Loucy (cell line): ENCODE measurements around the gene ASIC4.
A peak's percentile ranks its signal among the peaks of the same experiment; 100 is the strongest.

Source experiments
- H2AFZ ChIP-seq: fragments of 200-600 bp; sonication (generic); 2 replicates; pipeline ENCODE4 v1.6.0; 2016; ENCODE audit warnings: antibody characterized with exemption, mild to moderate bottlenecking, low read length, moderate library complexity
- H3F3A ChIP-seq: fragments of 200-600 bp; 2 replicates; pipeline ENCODE4 v1.6.0; 2016; ENCODE audit warnings: antibody characterized with exemption, low read depth, mild to moderate bottlenecking
- H3K27me3 ChIP-seq: fragments of 200-600 bp; sonication (generic); 2 replicates; pipeline ENCODE4 v1.6.1; 2014; ENCODE audit warnings: low read length, mild to moderate bottlenecking; ENCODE audit not compliant: insufficient read depth, poor library complexity, severe bottlenecking
- H3K36me3 ChIP-seq: fragments of 200-600 bp; sonication (generic); 2 replicates; pipeline ENCODE4 v1.6.1; 2016; ENCODE audit warnings: low read length; ENCODE audit not compliant: insufficient read depth
- H3K4me1 ChIP-seq: fragments of 200-600 bp; sonication (generic); 2 replicates; pipeline ENCODE4 v1.5.1; 2014; ENCODE audit warnings: low read length, mild to moderate bottlenecking; ENCODE audit not compliant: insufficient read depth, poor library complexity, severe bottlenecking
- H3K4me2 ChIP-seq: fragments of 200-600 bp; sonication (generic); 2 replicates; pipeline ENCODE4 v1.6.0; 2014; ENCODE audit warnings: antibody characterized with exemption, low read length, low read depth, mild to moderate bottlenecking; ENCODE audit not compliant: poor library complexity, severe bottlenecking
- H3K4me3 ChIP-seq: fragments of 200-600 bp; sonication (generic); 2 replicates; pipeline ENCODE4 v1.5.1; 2014; ENCODE audit warnings: low read length, mild to moderate bottlenecking, mixed read lengths; ENCODE audit not compliant: poor library complexity, severe bottlenecking
- H3K79me2 ChIP-seq: fragments of 200-600 bp; sonication (generic); 2 replicates; pipeline ENCODE4 v1.6.1; 2014; ENCODE audit warnings: low read length; ENCODE audit not compliant: insufficient read depth
- H3K9ac ChIP-seq: fragments of 200-600 bp; sonication (generic); 2 replicates; pipeline ENCODE4 v1.6.0; 2014; ENCODE audit warnings: mild to moderate bottlenecking, low read depth, low read length, moderate library complexity; ENCODE audit not compliant: poor library complexity, severe bottlenecking
- H3K9me2 ChIP-seq: fragments of 200-600 bp; sonication (generic); replicated peaks from 2 replicates; pipeline ENCODE4 v1.6.1; 2016; ENCODE audit warnings: low read depth, low read length, mixed read lengths
- H3K9me3 ChIP-seq: fragments of 200-600 bp; sonication (generic); 2 replicates; pipeline ENCODE4 v1.6.1; 2014; ENCODE audit warnings: mild to moderate bottlenecking, antibody characterized with exemption, low read length, low read depth; ENCODE audit not compliant: insufficient read depth
- H4K20me1 ChIP-seq: fragments of 200-600 bp; sonication (generic); 2 replicates; pipeline ENCODE4 v1.6.0; 2014; ENCODE audit warnings: antibody characterized with exemption, low read length, mild to moderate bottlenecking; ENCODE audit not compliant: insufficient read depth, poor library complexity, severe bottlenecking
- CTCF ChIP-seq: fragments of 200-600 bp; sonication (generic); conservative IDR thresholded peaks from 2 replicates; pipeline ENCODE4 v1.5.1; 2014; ENCODE audit warnings: mild to moderate bottlenecking, antibody characterized with exemption, low read length
- EZH2phosphoT487 ChIP-seq: fragments of 200-600 bp; IDR thresholded peaks from 2 replicates; pipeline ENCODE4 v1.6.1; 2018; ENCODE audit warnings: antibody characterized with exemption, mild to moderate bottlenecking, moderate library complexity, borderline replicate concordance

Gene ASIC4

GRCh38 chr2:219475697-219476651, 38.3 kb upstream of the ASIC4 start:
- Histone ChIP-seq H3K4me2 (no peak overlapping the region), H3K27me3 (no peaks in the 10 kb centered on the region), H2AFZ (no peak overlapping the region), H3K9ac (no peak overlapping the region), H3K36me3 (no peaks in the 10 kb centered on the region), H3F3A (no peaks in the 10 kb centered on the region), H3K79me2 (no peaks in the 10 kb centered on the region), H3K4me3 (no peak overlapping the region), H3K4me1 (no peaks in the 10 kb centered on the region), H4K20me1 (no peaks in the 10 kb centered on the region), H3K9me3 (no peaks in the 10 kb centered on the region), H3K9me2 (no peaks in the 10 kb centered on the region)
- TF ChIP-seq EZH2phosphoT487 (no peak), CTCF (peak; percentile 90)

- H3K4me3 ChIP-seq = no peak overlapping the region
- H3K79me2 ChIP-seq = no peaks in the 10 kb centered on the region
- no peak overlapping the region for H3K4me2 ChIP-seq
- no peaks in the 10 kb centered on the region for H3K4me1 ChIP-seq
- H3K9ac ChIP-seq = no peak overlapping the region
- no peaks in the 10 kb centered on the region for H3K36me3 ChIP-seq
- no peak overlapping the region for H2AFZ ChIP-seq
- H3K9me2 ChIP-seq = no peaks in the 10 kb centered on the region
- TF ChIP-seq EZH2phosphoT487 (no peak), CTCF (no peak)
- H3K27me3 ChIP-seq = no peaks in the 10 kb centered on the region
- no peaks in the 10 kb centered on the region for H4K20me1 ChIP-seq
- no peaks in the 10 kb centered on the region for H3F3A ChIP-seq
- H3K9me3 ChIP-seq = no peaks in the 10 kb centered on the region
These were observed 37.6 kb upstream of the ASIC4 start for GRCh38 chr2:219476652-219477151.

GRCh38 chr2:219477179-219477578, 37.1 kb upstream of the ASIC4 start:
- Histone ChIP-seq H4K20me1 (no peaks in the 10 kb centered on the region), H3K4me2 (no peak overlapping the region), H3K9me2 (no peaks in the 10 kb centered on the region), H3F3A (no peaks in the 10 kb centered on the region), H3K9me3 (no peaks in the 10 kb centered on the region), H3K27me3 (no peaks in the 10 kb centered on the region), H3K79me2 (no peaks in the 10 kb centered on the region), H3K9ac (no peak overlapping the region), H3K4me1 (no peaks in the 10 kb centered on the region), H2AFZ (no peak overlapping the region), H3K36me3 (no peaks in the 10 kb centered on the region), H3K4me3 (no peak overlapping the region)
- TF ChIP-seq CTCF (no peak), EZH2phosphoT487 (no peak)
